Right lobe of liver (tissue), 6 donors: ENCODE results near the gene CAVIN1. TPM values are rescaled to one million over a fixed set of nuclear protein-coding genes. Genes with fewer than 3 reads are reported as not detected.

Experiments
- ATAC-seq, 4 donors: fragments of 200-7000 bp; cut with Tn5 transposase; one replicate each; pipeline ENCODE4 v1.9.1; 2020; ENCODE audit warnings: mild to moderate bottlenecking in 4 of 4, moderate library complexity in 4 of 4
- DNase-seq, 3 donors: peaks; one replicate each; pipeline ENCODE4 v3.0.0-alpha.2; 2020
- H3K27ac ChIP-seq, 3 donors: fragments of 200-600 bp; one replicate each; pipeline ENCODE4 v1.8.0; 2022
- H3K27me3 ChIP-seq, 2 donors: fragments of 200-600 bp; one replicate each; pipeline ENCODE4 v1.8.0; 2022
- H3K36me3 ChIP-seq, 4 donors: fragments of 200-600 bp; sonication (generic) in 1 of 4; one replicate each; pipeline versions ENCODE4 v1.5.1 to v1.8.0; 2017 to 2022; ENCODE audit warnings: control low read depth in 1 of 4
- H3K4me1 ChIP-seq, 4 donors: fragments of 200-600 bp; sonication (generic) in 1 of 4; one replicate each; pipeline versions ENCODE4 v1.5.1 to v1.8.0; 2017 to 2022; ENCODE audit warnings: control low read depth in 1 of 4
- H3K4me3 ChIP-seq, 3 donors: fragments of 200-600 bp; one replicate each; pipeline ENCODE4 v1.8.0; 2022
- H3K9me3 ChIP-seq, 4 donors: fragments of 200-600 bp; sonication (generic) in 1 of 4; one replicate each; pipeline versions ENCODE4 v1.5.1 to v1.8.0; 2017 to 2022; ENCODE audit warnings: control low read depth in 1 of 4
- CTCF ChIP-seq, 4 donors: fragments of 200-600 bp in 3 of 4; fragments of 450-650 bp in 1 of 4; IDR thresholded peaks; one replicate each; pipeline versions ENCODE4 v1.5.1 to v1.8.0; 2016 to 2022; ENCODE audit warnings: antibody characterized with exemption in 4 of 4, mild to moderate bottlenecking in 2 of 4
- POLR2A ChIP-seq: fragments of 450-650 bp; IDR thresholded peaks from one replicate; pipeline ENCODE4 v1.6.1; 2017; ENCODE audit warnings: antibody characterized with exemption, mild to moderate bottlenecking
- WGBS: methylation state at CpG from one replicate; pipeline ENCODE4 v1.1.6; 2018; ENCODE audit warnings: low coverage, low lambda C conversion rate; ENCODE audit not compliant: insufficient coverage; ENCODE audit errors: missing lambda C conversion rate; 5-methylcytosine and 5-hydroxymethylcytosine counted together
- intact Hi-C, 2 donors: fragments of 100-400 bp; cut with DNase I; formaldehyde crosslinking; loops; one replicate each; pipeline versions ENCODE4 v1.11.2 to v1.14.1; 2022
- total RNA-seq, 6 experiments: library from RNA; depleted of rRNA in 2 of 6; stranded (reverse); fragments of >200 nt in 2 of 6; fragmentation: NEBNext Ultra II Directional in 3 of 6; extraction: Animal tissue kit (Norgen Biotek cat#: 25700) in 3 of 6; gene quantifications; one replicate each; pipeline versions ENCODE4 v1.1.0 to v1.2.4, GENCODE V29; 2016 to 2023
- donor health status: DM: no; HTN: yes; CAD: no.
- donor health status: DM: no; HTN: no; CAD: no.
- donor health status: DM: no; HTN: no; CAD: no.
- donor health status: DM: no; HTN: yes; CAD: no.
- donor health status: DM: no; HTN: yes; CAD: no.

CAVIN1 gene
- total RNA-seq, 6 experiments from 2014 or later = 8.7 to 29.6 (median 17.4) TPM

DNA sequence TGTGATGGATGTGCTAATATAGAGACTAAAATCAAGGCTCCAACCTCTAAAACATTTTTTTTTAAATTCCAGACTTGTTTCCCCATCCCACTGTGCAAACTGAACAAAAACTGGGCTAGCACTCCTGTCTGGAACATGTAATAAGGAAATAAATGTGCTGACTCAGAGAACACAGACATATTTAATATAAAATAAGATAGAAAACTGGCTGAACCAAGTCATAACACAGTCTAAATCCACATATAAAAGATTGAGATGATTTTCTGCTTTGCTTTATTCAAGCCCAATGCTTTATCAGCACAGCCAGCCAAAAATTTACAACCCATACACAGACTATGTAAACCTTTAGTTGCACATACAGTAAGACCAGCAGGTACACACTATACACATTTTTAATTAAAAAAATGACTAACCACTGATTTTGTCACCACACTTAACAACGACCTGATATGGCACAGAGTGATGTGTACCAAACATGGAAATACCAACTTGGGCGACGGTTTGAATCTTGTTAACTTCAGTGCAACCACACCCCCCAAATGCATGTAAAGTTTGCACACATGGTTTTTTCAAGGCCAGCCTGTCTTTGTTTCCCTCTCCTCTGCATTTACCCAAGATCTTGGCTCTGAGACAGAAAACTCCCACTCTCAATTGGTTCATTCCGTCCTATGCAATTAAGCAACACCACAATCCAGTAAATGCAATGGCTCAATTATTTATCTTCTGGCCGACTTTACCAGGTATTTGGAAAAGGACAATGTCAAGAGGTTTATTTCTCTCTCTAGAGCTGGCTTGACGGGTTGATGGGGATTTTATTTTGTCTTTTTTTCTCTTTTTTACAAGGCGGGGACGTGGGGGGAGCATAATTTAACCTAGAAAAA, 36.0 kb downstream of the CAVIN1 start:
- WGBS = 0% methylated on average over 8 of the region's 8 CpGs
- intact Hi-C loops = no loop called here
- H3K4me1 ChIP-seq = peaks cover 0 to 63% (median 14%) of the 10 kb centered on the region in 4 donors

GRCh38 chr17:42381898-42382297, 41.2 kb downstream of the CAVIN1 start:
- Histone ChIP-seq H3K27me3 (no peaks in the 10 kb centered on the region), H3K9me3 (no peaks in the 10 kb centered on the region), H3K4me3 (no peak overlapping the region), H3K27ac (peak overlapping the region in 2 of 3 donors; percentile 55 to 67), H3K4me1 (peaks cover 0 to 94% (median 28%) of the 10 kb centered on the region in 4 donors), H3K36me3 (no peaks in the 10 kb centered on the region)
- DNase-seq = no peak
- intact Hi-C loops = no loop called here
- no peak for TF ChIP-seq POLR2A
- TF ChIP-seq CTCF (IDR thresholded peaks at IDR 0.05) = no peak
- WGBS = 67% methylated on average over 3 of the region's 3 CpGs
- no peak for ATAC-seq

More for the DNA sequence above, 36.0 kb downstream of the CAVIN1 start:
- TF ChIP-seq CTCF (IDR thresholded peaks at IDR 0.05) (no peak), POLR2A (peak; percentile 49)
- H3K36me3 ChIP-seq = no peaks in the 10 kb centered on the region
- peak in 3 of 4 donors; percentile 1 to 26 (median 6) for ATAC-seq
- peak in 1 of 3 donors; percentile 55 for DNase-seq
- peak overlapping the region; percentile 100 for H3K27ac ChIP-seq
- H3K9me3 ChIP-seq = no peaks in the 10 kb centered on the region
- H3K4me3 ChIP-seq = peak overlapping the region; percentile 89 to 98 (median 91)
- no peaks in the 10 kb centered on the region for H3K27me3 ChIP-seq

DNA sequence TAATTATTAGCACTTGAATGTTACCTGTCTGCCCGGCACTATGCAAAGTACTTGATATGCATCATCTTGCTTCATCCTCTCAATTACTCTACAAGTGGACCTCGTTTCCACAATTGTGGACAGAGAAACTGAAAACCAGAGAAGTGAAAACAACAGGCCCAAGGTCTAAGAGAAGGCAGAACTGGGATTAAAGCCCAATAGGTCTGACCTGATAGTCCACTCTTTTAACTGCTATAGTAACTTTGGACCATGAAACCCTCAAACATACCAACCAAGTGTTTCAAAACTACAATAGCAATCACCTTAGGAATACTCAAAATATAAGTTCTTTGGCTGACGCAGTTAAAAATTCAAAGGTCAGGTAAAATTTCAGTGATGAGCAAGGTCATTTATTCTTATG, 42.1 kb downstream of the CAVIN1 start:
- ATAC-seq = peak in 3 of 4 donors; percentile 52 to 71 (median 54)
- H3K4me3 ChIP-seq = no peak overlapping the region
- H3K36me3 ChIP-seq = no peaks in the 10 kb centered on the region
- peak overlapping the region in 2 of 3 donors; percentile 62 to 67 for H3K27ac ChIP-seq
- TF ChIP-seq CTCF (IDR thresholded peaks at IDR 0.05) (no peak), POLR2A (no peak)
- H3K9me3 ChIP-seq = no peaks in the 10 kb centered on the region
- H3K4me1 ChIP-seq = peaks cover 0 to 85% (median 25%) of the 10 kb centered on the region in 4 donors
- DNase-seq = no peak
- intact Hi-C loops = no loop called here
- WGBS = 31% methylated on average over 3 of the region's 3 CpGs
- no peaks in the 10 kb centered on the region for H3K27me3 ChIP-seq

DNA sequence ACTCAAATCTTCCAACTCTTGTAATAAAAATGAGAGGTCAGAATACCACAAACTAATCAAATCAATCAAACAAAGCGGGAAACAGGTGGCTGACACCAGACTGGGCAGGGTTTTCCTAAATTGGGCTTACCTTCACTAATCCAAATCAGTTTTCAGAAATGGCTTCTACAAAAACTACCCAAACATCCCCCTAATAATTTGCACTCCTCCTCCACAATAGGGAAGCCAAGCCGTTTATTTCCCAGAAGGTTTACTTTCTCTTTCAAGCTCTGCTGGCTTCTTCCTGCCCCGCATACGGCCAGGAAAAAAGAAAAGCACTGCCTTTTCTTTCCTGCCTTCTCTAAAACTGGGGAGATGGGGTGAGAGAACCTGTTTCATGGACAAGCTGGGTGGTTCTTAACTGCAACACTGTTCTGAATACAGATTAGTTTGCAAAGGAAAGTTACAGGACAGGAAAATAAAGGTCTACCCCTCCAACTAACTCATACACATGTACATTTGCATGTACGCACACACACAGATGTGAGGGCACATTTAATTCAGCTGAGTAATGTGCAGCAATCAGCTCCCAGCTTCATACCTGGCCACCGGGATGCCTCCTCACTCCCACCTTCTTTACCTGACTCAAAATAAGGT, 44.0 kb downstream of the CAVIN1 start:
- Histone ChIP-seq H3K27me3 (no peaks in the 10 kb centered on the region), H3K9me3 (no peaks in the 10 kb centered on the region), H3K4me3 (peak overlapping the region in 2 of 3 donors; percentile 12 to 14), H3K36me3 (no peaks in the 10 kb centered on the region), H3K27ac (peak overlapping the region; percentile 40 to 68 (median 64)), H3K4me1 (peaks cover 0 to 71% (median 19%) of the 10 kb centered on the region in 4 donors)
- TF ChIP-seq CTCF (IDR thresholded peaks at IDR 0.05) = no peak
- TF ChIP-seq POLR2A = no peak
- 1% methylated on average over 6 of the region's 6 CpGs for WGBS
- ATAC-seq (peak; percentile 50 to 67 (median 63)), DNase-seq (no peak)
- intact Hi-C loops = no loop called here
